GM06990 (cell line): ENCODE results near the gene COPS8.

Experiments used
- DNase-seq: peaks from one replicate; pipeline ENCODE4 v3.0.0-alpha.2; 2011; ENCODE audit not compliant: insufficient read length; ENCODE audit errors: extremely low read depth
- H3K27me3 ChIP-seq: replicated peaks from 2 replicates; pipeline ENCODE4 v1.6.0; 2011; ENCODE audit warnings: low read length; ENCODE audit not compliant: control insufficient read depth, insufficient read depth
- H3K36me3 ChIP-seq: 2 replicates; pipeline ENCODE4 v1.5.1; 2011; ENCODE audit warnings: low read length; ENCODE audit not compliant: control insufficient read depth, insufficient read depth
- H3K4me3 ChIP-seq: replicated peaks from 2 replicates; pipeline ENCODE4 v1.5.1; 2011; ENCODE audit warnings: low read depth, mild to moderate bottlenecking, control low read depth, low read length
- CTCF ChIP-seq: IDR thresholded peaks from 2 replicates; pipeline ENCODE4 v1.5.1; 2011; ENCODE audit warnings: low read length, control low read depth, mild to moderate bottlenecking, inconsistent platforms; ENCODE audit not compliant: insufficient read depth, poor library complexity, severe bottlenecking

The COPS8 gene

DNA sequence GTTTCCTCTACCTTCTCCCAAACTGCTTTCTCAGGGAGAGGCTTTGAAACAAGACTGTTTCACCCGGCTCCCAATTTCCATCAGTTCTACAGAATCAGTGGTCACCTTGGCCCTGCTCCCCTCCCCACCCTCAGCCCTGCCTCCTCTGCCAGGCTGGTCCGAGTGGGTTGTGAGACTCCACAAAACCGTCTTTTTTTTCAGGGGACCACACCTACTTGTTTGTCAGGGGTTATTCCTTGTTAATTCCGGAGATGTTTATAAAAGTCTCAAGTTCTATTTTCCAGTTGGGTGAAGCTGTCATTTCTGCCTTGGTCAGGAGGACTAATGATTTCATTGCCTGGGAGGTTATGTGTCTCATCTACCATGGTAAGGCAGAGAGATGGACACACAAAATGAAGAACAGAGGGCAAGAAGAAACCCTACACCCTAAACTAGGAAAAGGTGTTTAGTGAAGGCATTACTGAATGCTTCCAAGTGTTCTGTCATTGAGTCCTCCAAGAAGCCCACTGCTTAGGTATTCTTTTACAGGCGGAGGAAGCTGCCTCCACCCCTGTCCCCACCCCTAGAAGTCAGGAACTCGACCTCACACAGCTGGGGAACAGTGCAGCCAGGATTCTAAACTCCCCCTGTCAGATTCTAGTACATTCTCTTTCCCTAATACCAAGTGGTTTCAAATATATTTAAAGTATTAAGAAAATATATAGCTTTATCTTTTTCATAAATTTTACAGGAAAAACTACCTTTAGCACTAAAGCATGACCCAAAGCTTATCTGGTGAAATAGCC lies 46.3 kb downstream of the COPS8 start:
- no peak for TF ChIP-seq CTCF
- Histone ChIP-seq H3K27me3 (no peaks in the 10 kb centered on the region), H3K36me3 (no peaks in the 10 kb centered on the region), H3K4me3 (no peak overlapping the region)
- no peak for DNase-seq

DNA sequence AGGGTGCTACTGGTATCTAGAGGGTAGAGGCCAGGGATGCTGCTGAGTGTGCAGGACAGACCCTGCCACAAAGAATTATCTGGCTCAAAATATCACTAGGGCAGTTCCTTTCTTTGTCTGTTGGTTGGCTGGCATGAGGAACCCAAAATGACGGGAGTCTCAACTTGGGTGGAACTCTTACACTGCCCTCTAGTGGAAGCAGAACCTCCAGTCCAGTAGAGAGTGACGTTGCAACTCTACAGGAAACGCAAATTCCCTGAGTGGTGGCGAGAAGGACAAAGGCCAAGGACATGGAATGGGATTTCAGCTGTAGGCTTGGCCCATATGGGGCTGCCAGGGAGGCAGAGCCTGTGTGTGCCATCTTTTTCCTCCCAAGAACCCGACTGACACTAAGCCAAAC lies 47.1 kb downstream of the COPS8 start:
- H3K4me3 ChIP-seq: no peak overlapping the region
- no peak for DNase-seq
- H3K27me3 ChIP-seq: no peaks in the 10 kb centered on the region
- no peaks in the 10 kb centered on the region for H3K36me3 ChIP-seq
- TF ChIP-seq CTCF: peak; percentile 62

- DNase-seq: no peak
Observed at GRCh38 chr2:237134321-237135230, 48.9 kb downstream of the COPS8 start.

DNA sequence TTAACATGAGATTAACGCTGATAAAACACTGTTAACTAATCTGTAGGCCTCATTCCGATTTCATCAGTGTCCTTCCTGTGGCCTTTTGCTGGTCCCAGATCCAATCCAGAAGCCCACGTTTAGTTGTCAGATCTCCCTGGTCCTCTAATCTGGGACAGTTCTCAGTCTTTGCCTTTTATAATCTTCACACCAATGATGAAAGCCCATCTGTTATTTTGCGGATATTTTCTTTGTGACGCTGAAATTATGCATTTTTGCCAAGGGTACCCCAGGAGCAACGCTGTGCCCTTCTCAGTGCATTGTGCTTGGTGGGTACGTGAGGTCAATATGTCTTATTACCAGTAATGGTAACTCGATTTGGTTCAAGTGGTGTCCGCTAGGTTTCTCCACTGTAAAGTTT lies 51.1 kb downstream of the COPS8 start:
- Histone ChIP-seq H3K4me3 (no peak overlapping the region), H3K27me3 (no peaks in the 10 kb centered on the region), H3K36me3 (no peaks in the 10 kb centered on the region)
- no peak for TF ChIP-seq CTCF
- DNase-seq: no peak

More at GRCh38 chr2:237134321-237135230, 48.9 kb downstream of the COPS8 start:
- TF ChIP-seq CTCF: no peak
- H3K27me3 ChIP-seq: no peaks in the 10 kb centered on the region
- no peaks in the 10 kb centered on the region for H3K36me3 ChIP-seq
- H3K4me3 ChIP-seq: no peak overlapping the region

DNA sequence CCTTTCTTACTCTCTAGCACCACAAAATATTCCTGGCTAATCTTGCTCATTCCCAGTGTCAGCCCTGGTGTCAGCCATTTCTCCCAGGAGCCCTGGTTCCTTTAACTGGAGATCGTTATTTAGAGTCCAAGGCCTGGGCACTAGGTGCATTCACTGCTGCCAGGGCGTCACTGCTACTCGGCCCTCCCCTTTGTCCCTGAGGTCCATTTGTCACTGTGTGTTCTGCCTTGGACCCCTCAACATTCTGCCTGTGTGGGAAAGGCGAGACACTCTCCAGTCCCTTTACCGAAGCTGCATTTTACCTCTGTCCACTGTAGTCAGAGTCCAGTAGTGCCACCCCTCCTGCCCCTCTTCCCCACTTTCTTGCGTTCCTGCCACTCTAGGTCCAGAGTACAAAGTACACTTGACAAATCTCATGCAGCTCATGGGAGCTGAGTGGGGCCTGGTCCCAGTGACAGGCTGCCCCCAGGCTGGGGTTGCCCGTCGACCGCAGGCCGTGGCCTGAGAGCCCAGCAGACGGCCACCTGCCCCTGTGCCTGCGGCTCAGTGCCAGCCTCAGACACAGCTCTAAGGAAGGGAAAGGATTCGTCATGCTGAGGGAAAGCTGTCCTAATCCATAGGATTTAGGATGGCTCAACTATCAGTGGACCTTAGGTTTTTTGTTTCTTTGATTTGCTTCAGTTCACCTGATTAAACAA lies 52.1 kb downstream of the COPS8 start:
- no peak for TF ChIP-seq CTCF
- Histone ChIP-seq H3K36me3 (no peaks in the 10 kb centered on the region), H3K4me3 (no peak overlapping the region), H3K27me3 (no peaks in the 10 kb centered on the region)
- no peak for DNase-seq
